PC-3 (cell line): Measurements from ENCODE around the gene FAM221A. TPM values are rescaled to one million over a fixed set of nuclear protein-coding genes. Genes with fewer than 3 reads are reported as not detected.
A peak's percentile ranks its signal among the peaks of the same experiment; 100 is the strongest.
"Not testable (repeated sequence)": the region's sequence is repeated elsewhere in the genome, so short reads cannot be mapped to it uniquely, and the experiment has no call there.

Experiments
- ATAC-seq: fragments of 200-7000 bp; cut with Tn5 transposase; 2 replicates; pipeline ENCODE4 v1.9.1; 2020; ENCODE audit warnings: mild to moderate bottlenecking, moderate library complexity
- BruUV-seq: library from RNA; stranded (reverse); fragments of 400-500 nt; replicated peaks from 2 replicates; lab custom pipeline; 2021; lab: Mats Ljungman, UMichigan
- CTCF ChIA-PET: fragments of 300-600 bp; sonication (Branson Sonifier 250); formaldehyde crosslinking; loops from one replicate; lab custom pipeline; 2022; ENCODE audit warnings: antibody characterized with exemption; lab: Charles Lee
- POLR2A ChIA-PET: fragments of 300-600 bp; sonication (Branson Sonifier 250); formaldehyde crosslinking; loops from one replicate; lab custom pipeline; 2022; ENCODE audit warnings: antibody characterized with exemption; ENCODE audit not compliant: unreplicated experiment; lab: Charles Lee
- DNase-seq: peaks from one replicate; pipeline ENCODE4 v3.0.0-alpha.2; 2015
- H2AFZ ChIP-seq: fragments of 300-600 bp; sonication (generic); 2 replicates; pipeline ENCODE4 v1.6.0; 2016; ENCODE audit warnings: antibody characterized with exemption, low read length
- H3F3A ChIP-seq: fragments of 300-600 bp; sonication (generic); one replicate; pipeline ENCODE4 v1.6.0; 2017; ENCODE audit warnings: antibody characterized with exemption, low read length, control low read depth, mild to moderate bottlenecking; ENCODE audit not compliant: unreplicated experiment
- H3K27ac ChIP-seq: fragments of 300-600 bp; sonication (generic); 2 replicates; pipeline ENCODE4 v1.5.1; 2016; ENCODE audit warnings: mild to moderate bottlenecking, low read length
- H3K27me3 ChIP-seq: fragments of 300-600 bp; sonication (generic); 2 replicates; pipeline ENCODE4 v1.6.1; 2016; ENCODE audit warnings: low read length, mixed read lengths
- H3K36me3 ChIP-seq: fragments of 300-600 bp; sonication (generic); 2 replicates; pipeline ENCODE4 v1.6.1; 2016; ENCODE audit warnings: low read depth, mixed run types, low read length, mixed read lengths
- H3K4me1 ChIP-seq: fragments of 300-600 bp; sonication (generic); 2 replicates; pipeline ENCODE4 v1.5.1; 2016; ENCODE audit warnings: low read length; ENCODE audit not compliant: insufficient read depth
- H3K4me2 ChIP-seq: fragments of 300-600 bp; sonication (generic); 2 replicates; pipeline ENCODE4 v1.6.0; 2016; ENCODE audit warnings: low read length
- H3K4me3 ChIP-seq: fragments of 300-600 bp; sonication (generic); 2 replicates; pipeline ENCODE4 v1.5.1; 2016; ENCODE audit warnings: mild to moderate bottlenecking, low read length, mixed read lengths
- H3K79me2 ChIP-seq: fragments of 300-600 bp; sonication (generic); 2 replicates; pipeline ENCODE4 v1.6.1; 2017; ENCODE audit warnings: low read length, mixed read lengths
- H3K9ac ChIP-seq: fragments of 300-600 bp; sonication (generic); 2 replicates; pipeline ENCODE4 v1.6.0; 2016; ENCODE audit warnings: mild to moderate bottlenecking, low read length
- H3K9me2 ChIP-seq: fragments of 300-600 bp; sonication (generic); replicated peaks from 2 replicates; pipeline ENCODE4 v1.6.1; 2016; ENCODE audit warnings: mixed run types, low read length, mixed read lengths
- H3K9me3 ChIP-seq: fragments of 300-600 bp; sonication (generic); 2 replicates; pipeline ENCODE4 v1.6.1; 2016; ENCODE audit warnings: low read length, mixed read lengths
- H4K20me1 ChIP-seq: fragments of 300-600 bp; sonication (generic); 2 replicates; pipeline ENCODE4 v1.6.1; 2016; ENCODE audit warnings: low read length, mixed read lengths
- EZH2 ChIP-seq: fragments of 300-600 bp; sonication (generic); IDR thresholded peaks from one replicate; pipeline ENCODE4 v1.6.1; 2017; ENCODE audit warnings: antibody characterized with exemption, mild to moderate bottlenecking, low read length; ENCODE audit not compliant: unreplicated experiment
- EZH2phosphoT487 ChIP-seq: fragments of 300-600 bp; sonication (generic); IDR thresholded peaks from 2 replicates; pipeline ENCODE4 v1.6.1; 2018; ENCODE audit warnings: mild to moderate bottlenecking, antibody characterized with exemption, low read length, borderline replicate concordance
- intact Hi-C: fragments of 100-400 bp; cut with micrococcal nuclease; formaldehyde crosslinking; loops from 2 replicates; pipeline ENCODE4 v1.9.0; 2023
- total RNA-seq: library from RNA; depleted of rRNA; stranded (reverse); fragments of >200 nt; gene quantifications from 2 replicates; pipeline ENCODE4 v1.2.3, GENCODE V29; 2014
- TF ChIP-seq, protein P1 (sequence below): fragments of 300-600 bp; sonication (generic); conservative IDR thresholded peaks from 2 replicates; pipeline ENCODE4 v1.5.1; 2017; ENCODE audit warnings: antibody characterized with exemption, low read depth, mild to moderate bottlenecking, low read length

The FAM221A gene
- total RNA-seq, 1 experiment from 2014 or later: 5.6 TPM

DNA sequence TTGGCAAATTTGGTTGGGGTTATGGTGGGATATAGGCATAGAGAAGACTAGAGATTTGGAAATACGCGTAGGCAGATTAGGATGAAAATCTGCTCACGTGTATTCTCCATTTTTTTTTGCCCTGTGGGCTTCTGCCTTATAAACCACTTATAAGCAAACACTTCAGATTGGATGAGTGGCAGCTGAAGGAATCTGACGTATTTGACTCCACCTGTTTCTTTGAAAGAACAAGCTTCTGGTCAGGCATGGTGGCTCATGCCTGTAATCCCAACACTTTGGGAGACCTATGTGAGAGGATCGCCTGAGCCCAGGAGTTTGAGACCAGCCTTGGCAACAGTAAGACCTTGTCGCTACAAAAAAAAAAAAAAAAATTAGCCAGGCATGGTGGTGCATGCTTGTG lies 35.1 kb downstream of the FAM221A start:
- CTCF ChIA-PET: interaction anchor here (0.7 kb wide), 1 partner anchor 442 kb away, joined by 9 read pairs; no protein-coding TSS in a partner anchor

GRCh38 chr7:23717788-23718187 lies 37.8 kb downstream of the FAM221A start:
- no peaks in the 10 kb centered on the region for H4K20me1 ChIP-seq
- no peak overlapping the region for H3K4me3 ChIP-seq
- no peak overlapping the region for H3K9ac ChIP-seq
- H3K4me1 ChIP-seq: peaks cover 24% of the 10 kb centered on the region
- H3K4me2 ChIP-seq: no peak overlapping the region
- no peaks in the 10 kb centered on the region for H3K79me2 ChIP-seq
- intact Hi-C loops: loop anchor here (10.0 kb wide), 1 partner anchor 283 kb away; no protein-coding TSS in a partner anchor
- no peaks in the 10 kb centered on the region for H3K36me3 ChIP-seq
- ChIA-PET POLR2A (no interaction called here), CTCF (no interaction called here)
- DNase-seq (no peak), ATAC-seq (no peak)
- no peaks in the 10 kb centered on the region for H3K27me3 ChIP-seq
- no TSS peak for BruUV-seq
- TF ChIP-seq EZH2 (no peak), EZH2phosphoT487 (no peak)
- TF ChIP-seq, protein P1, sequence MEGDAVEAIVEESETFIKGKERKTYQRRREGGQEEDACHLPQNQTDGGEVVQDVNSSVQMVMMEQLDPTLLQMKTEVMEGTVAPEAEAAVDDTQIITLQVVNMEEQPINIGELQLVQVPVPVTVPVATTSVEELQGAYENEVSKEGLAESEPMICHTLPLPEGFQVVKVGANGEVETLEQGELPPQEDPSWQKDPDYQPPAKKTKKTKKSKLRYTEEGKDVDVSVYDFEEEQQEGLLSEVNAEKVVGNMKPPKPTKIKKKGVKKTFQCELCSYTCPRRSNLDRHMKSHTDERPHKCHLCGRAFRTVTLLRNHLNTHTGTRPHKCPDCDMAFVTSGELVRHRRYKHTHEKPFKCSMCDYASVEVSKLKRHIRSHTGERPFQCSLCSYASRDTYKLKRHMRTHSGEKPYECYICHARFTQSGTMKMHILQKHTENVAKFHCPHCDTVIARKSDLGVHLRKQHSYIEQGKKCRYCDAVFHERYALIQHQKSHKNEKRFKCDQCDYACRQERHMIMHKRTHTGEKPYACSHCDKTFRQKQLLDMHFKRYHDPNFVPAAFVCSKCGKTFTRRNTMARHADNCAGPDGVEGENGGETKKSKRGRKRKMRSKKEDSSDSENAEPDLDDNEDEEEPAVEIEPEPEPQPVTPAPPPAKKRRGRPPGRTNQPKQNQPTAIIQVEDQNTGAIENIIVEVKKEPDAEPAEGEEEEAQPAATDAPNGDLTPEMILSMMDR: no peak
- H3K9me3 ChIP-seq: no peaks in the 10 kb centered on the region
- no peak overlapping the region for H2AFZ ChIP-seq
- peaks cover 6% of the 10 kb centered on the region for H3F3A ChIP-seq
- H3K9me2 ChIP-seq: no peaks in the 10 kb centered on the region
- no peak overlapping the region for H3K27ac ChIP-seq

More for the DNA sequence above, 35.1 kb downstream of the FAM221A start:
- H3K4me2 ChIP-seq: no peak overlapping the region
- H3K9me3 ChIP-seq: no peaks in the 10 kb centered on the region
- H3K27ac ChIP-seq: no peak overlapping the region
- no peaks in the 10 kb centered on the region for H3K27me3 ChIP-seq
- H3K79me2 ChIP-seq: no peaks in the 10 kb centered on the region
- H3F3A ChIP-seq: peaks cover 6% of the 10 kb centered on the region
- no peaks in the 10 kb centered on the region for H3K9me2 ChIP-seq
- DNase-seq (peak; percentile 8), ATAC-seq (no peak)
- TF ChIP-seq, protein P1: no peak
- TF ChIP-seq EZH2 (no peak), EZH2phosphoT487 (no peak)
- H4K20me1 ChIP-seq: no peaks in the 10 kb centered on the region
- no TSS peak for BruUV-seq
- H3K4me1 ChIP-seq: peaks cover 32% of the 10 kb centered on the region
- POLR2A ChIA-PET: no interaction called here
- no peak overlapping the region for H2AFZ ChIP-seq
- H3K36me3 ChIP-seq: no peaks in the 10 kb centered on the region
- intact Hi-C loops: loop anchor here (10.0 kb wide), 1 partner anchor 280 kb away; no protein-coding TSS in a partner anchor
- H3K4me3 ChIP-seq: no peak overlapping the region
- H3K9ac ChIP-seq: no peak overlapping the region

- H3K4me1 ChIP-seq: no peaks in the 10 kb centered on the region
- POLR2A ChIA-PET: no interaction called here
- CTCF ChIA-PET: no interaction called here
- H3K27ac ChIP-seq: no peak overlapping the region
- no peak overlapping the region for H3K4me3 ChIP-seq
- H3K9me2 ChIP-seq: no peaks in the 10 kb centered on the region
- no peaks in the 10 kb centered on the region for H3K27me3 ChIP-seq
- no peaks in the 10 kb centered on the region for H4K20me1 ChIP-seq
- no peaks in the 10 kb centered on the region for H3K36me3 ChIP-seq
- no peak for DNase-seq
- no peak overlapping the region for H3K9ac ChIP-seq
- BruUV-seq: no TSS peak
- intact Hi-C loops: no loop called here
- no peaks in the 10 kb centered on the region for H3K79me2 ChIP-seq
- ATAC-seq: no peak
- no peak overlapping the region for H3K4me2 ChIP-seq
- H3F3A ChIP-seq: no peaks in the 10 kb centered on the region
- TF ChIP-seq EZH2phosphoT487 (no peak), EZH2 (no peak)
- TF ChIP-seq, protein P1: no peak
- no peak overlapping the region for H2AFZ ChIP-seq
- H3K9me3 ChIP-seq: no peaks in the 10 kb centered on the region
These were observed 41.5 kb downstream of the FAM221A start for GRCh38 chr7:23721456-23721855.

GRCh38 chr7:23722587-23723216 lies 42.7 kb downstream of the FAM221A start:
- H3K27me3 ChIP-seq, H2AFZ ChIP-seq, POLR2A ChIA-PET, H3K9ac ChIP-seq, DNase-seq, CTCF ChIA-PET, H3K9me3 ChIP-seq, BruUV-seq, H3K27ac ChIP-seq, intact Hi-C loops, H3K4me2 ChIP-seq, H3K4me3 ChIP-seq, H3F3A ChIP-seq, H3K9me2 ChIP-seq, H4K20me1 ChIP-seq, H3K4me1 ChIP-seq, H3K79me2 ChIP-seq, H3K36me3 ChIP-seq, ATAC-seq: not testable (repeated sequence)
